ENCODE data around the gene SIDT2.

The SIDT2 gene

DNA sequence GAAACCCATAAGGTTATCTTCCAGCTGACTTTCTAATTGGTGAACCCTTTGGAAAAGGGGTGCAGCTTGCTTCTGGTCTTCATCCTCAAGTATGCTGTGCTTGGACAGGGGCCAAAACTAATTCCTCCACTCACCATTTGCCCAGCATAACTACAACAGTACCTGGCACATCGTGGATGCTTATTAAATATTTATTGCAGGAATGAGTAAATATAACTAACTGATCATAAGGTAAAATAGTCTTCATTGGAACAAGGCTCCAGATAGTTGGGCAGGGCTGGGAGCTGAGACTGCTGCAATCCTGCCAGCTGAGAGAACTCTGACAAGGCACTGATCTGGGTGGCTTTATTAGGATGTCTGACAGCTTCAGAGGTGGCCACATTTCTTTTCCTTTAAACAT lies 2.4 kb upstream of the SIDT2 start:
- Histone ChIP-seq H3K79me2 (no peaks in the 10 kb centered on the region), H3K36me3 (ENCODE audit: control insufficient read depth, insufficient read depth, low read length) (no peaks in the 10 kb centered on the region), H3K4me1 (peaks cover 15% of the 10 kb centered on the region), H3K27ac (no peak overlapping the region), H3K4me2 (ENCODE audit: low read length) (no peak overlapping the region), H3K4me3 (ENCODE audit: low read depth, low read length) (no peak overlapping the region), H3K27me3 (ENCODE audit: control insufficient read depth, insufficient read depth, low read length) (no peaks in the 10 kb centered on the region), H2AFZ (no peak overlapping the region), H3K9ac (no peak overlapping the region), H3K9me3 (ENCODE audit: control insufficient read depth, low read length) (no peaks in the 10 kb centered on the region)
- TF ChIP-seq, protein P1, sequence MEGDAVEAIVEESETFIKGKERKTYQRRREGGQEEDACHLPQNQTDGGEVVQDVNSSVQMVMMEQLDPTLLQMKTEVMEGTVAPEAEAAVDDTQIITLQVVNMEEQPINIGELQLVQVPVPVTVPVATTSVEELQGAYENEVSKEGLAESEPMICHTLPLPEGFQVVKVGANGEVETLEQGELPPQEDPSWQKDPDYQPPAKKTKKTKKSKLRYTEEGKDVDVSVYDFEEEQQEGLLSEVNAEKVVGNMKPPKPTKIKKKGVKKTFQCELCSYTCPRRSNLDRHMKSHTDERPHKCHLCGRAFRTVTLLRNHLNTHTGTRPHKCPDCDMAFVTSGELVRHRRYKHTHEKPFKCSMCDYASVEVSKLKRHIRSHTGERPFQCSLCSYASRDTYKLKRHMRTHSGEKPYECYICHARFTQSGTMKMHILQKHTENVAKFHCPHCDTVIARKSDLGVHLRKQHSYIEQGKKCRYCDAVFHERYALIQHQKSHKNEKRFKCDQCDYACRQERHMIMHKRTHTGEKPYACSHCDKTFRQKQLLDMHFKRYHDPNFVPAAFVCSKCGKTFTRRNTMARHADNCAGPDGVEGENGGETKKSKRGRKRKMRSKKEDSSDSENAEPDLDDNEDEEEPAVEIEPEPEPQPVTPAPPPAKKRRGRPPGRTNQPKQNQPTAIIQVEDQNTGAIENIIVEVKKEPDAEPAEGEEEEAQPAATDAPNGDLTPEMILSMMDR (IDR thresholded peaks at IDR 0.05) = no peak

DNA sequence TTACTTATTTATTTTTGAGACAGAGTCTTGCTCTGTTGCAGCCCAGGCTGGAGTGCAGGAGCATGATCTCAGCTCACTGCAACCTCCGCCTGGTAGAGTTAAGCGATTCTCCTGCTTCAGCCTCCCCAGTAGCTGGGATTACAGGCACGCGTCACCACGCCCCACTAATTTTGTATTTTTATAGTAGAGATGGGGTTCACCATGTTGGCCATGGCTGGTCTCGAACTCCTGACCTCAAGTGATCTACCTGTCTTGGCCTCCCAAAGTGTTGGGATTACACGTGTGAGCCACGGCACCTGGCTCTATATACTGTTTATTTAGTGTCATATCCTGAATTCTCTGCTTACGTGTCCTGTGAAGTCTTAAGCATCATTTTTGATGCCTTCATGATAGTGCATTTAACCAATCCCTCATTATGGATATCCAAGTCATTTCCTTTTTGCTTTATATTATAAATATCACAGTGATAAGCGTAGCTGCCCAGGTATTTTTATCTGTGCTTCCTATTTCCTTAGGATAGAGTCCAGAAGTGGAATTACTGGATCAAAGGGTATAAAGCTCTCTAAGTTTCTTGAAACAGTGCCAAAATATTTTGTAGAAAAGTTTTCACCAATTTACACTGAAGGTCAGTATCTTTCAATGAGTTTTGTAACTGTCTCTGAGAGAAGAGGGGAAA lies 871 bp upstream of the SIDT2 start:
- no peak overlapping the region for H3K9ac ChIP-seq
- H3K27ac ChIP-seq = no peak overlapping the region
- TF ChIP-seq, protein P1 (IDR thresholded peaks at IDR 0.05) = no peak
- H3K4me1 ChIP-seq = peaks cover 15% of the 10 kb centered on the region
- H2AFZ ChIP-seq = peak overlapping the region; percentile 80
- H3K9me3 ChIP-seq (ENCODE audit: control insufficient read depth, low read length) = no peaks in the 10 kb centered on the region
- H3K79me2 ChIP-seq = no peaks in the 10 kb centered on the region
- H3K27me3 ChIP-seq (ENCODE audit: control insufficient read depth, insufficient read depth, low read length) = no peaks in the 10 kb centered on the region
- H3K4me3 ChIP-seq (ENCODE audit: low read depth, low read length) = peak overlapping the region; percentile 38
- no peaks in the 10 kb centered on the region for H3K36me3 ChIP-seq (ENCODE audit: control insufficient read depth, insufficient read depth, low read length)
- H3K4me2 ChIP-seq (ENCODE audit: low read length) = peak overlapping the region; percentile 44

DNA sequence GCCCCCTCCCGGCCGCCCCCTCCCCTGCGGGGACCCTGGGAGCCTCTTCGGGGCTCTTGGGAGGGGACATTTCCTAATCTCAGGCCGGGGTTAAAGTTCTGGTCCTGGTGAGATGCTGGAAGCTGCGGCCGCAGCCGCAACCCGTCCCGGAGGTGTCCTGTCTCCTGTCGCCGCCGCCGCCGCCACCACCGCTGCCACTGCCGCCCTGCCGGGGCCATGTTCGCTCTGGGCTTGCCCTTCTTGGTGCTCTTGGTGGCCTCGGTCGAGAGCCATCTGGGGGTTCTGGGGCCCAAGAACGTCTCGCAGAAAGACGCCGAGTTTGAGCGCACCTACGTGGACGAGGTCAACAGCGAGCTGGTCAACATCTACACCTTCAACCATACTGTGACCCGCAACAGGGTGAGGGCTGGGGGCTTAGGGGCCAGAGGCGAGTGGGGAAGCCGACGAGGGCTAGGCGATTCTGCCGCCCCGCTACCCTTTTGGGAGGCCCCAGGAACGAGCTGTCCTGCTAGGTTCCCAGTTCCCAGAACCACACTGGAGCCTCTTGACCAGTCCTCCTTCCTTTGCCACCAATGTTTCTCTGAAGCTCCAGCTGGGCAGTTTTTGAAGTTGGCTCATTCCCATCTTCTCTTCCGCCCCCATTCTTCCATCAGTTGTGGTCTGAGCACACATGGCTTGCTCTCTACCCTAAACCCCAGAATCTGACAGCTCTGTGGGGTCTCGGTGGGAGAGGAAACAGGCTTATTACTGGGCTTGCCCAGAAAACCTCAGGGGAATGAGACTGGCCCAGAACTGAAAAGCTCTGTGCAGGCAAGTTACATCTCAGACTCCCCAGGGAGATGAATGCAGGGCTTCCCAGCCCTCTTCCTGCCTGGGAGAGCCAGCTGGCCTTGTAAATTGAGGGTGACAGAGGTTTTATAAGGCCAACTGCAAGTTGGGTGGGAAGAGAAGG lies 781 bp downstream of the SIDT2 start:
- no peaks in the 10 kb centered on the region for H3K9me3 ChIP-seq (ENCODE audit: control insufficient read depth, low read length)
- no peaks in the 10 kb centered on the region for H3K79me2 ChIP-seq
- H3K4me1 ChIP-seq = peaks cover 15% of the 10 kb centered on the region
- peak overlapping the region; percentile 64 for H3K27ac ChIP-seq
- TF ChIP-seq, protein P1 (IDR thresholded peaks at IDR 0.05) = no peak
- peak overlapping the region; percentile 82 for H2AFZ ChIP-seq
- peak overlapping the region; percentile 70 for H3K4me2 ChIP-seq (ENCODE audit: low read length)
- no peaks in the 10 kb centered on the region for H3K27me3 ChIP-seq (ENCODE audit: control insufficient read depth, insufficient read depth, low read length)
- H3K36me3 ChIP-seq (ENCODE audit: control insufficient read depth, insufficient read depth, low read length) = no peaks in the 10 kb centered on the region
- peak overlapping the region; percentile 67 for H3K4me3 ChIP-seq (ENCODE audit: low read depth, low read length)
- peak overlapping the region; percentile 11 for H3K9ac ChIP-seq

DNA sequence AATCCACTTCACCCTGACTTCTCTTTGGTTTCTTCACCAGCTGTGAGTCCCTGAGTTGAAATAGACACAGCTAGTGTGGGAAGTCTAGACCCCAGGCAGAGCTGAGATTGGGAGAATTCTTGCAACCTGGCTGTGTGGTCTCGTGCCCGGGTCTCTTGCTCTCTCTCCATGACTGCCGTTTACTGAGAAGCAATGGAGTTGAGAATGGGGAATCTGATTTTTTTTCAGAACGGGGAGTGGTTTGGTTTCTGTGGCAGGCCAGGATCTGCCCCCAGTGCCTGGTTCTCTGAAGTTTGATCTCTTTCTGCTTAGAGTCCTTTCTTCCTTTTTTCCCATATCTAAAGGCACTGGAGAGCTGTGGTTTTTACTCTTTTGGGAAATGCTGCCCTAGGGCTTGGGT lies 1.5 kb downstream of the SIDT2 start:
- Histone ChIP-seq H3K4me3 (ENCODE audit: low read depth, low read length) (peak overlapping the region; percentile 67), H3K27ac (no peak overlapping the region), H3K9me3 (ENCODE audit: control insufficient read depth, low read length) (no peaks in the 10 kb centered on the region)

More for the DNA sequence above, 1.5 kb downstream of the SIDT2 start:
- H3K27me3 ChIP-seq (ENCODE audit: control insufficient read depth, insufficient read depth, low read length) = no peaks in the 10 kb centered on the region
- no peaks in the 10 kb centered on the region for H3K79me2 ChIP-seq
- no peak overlapping the region for H2AFZ ChIP-seq
- peaks cover 15% of the 10 kb centered on the region for H3K4me1 ChIP-seq
- TF ChIP-seq, protein P1 (IDR thresholded peaks at IDR 0.05) = no peak
- H3K36me3 ChIP-seq (ENCODE audit: control insufficient read depth, insufficient read depth, low read length) = no peaks in the 10 kb centered on the region
- no peak overlapping the region for H3K9ac ChIP-seq
- H3K4me2 ChIP-seq (ENCODE audit: low read length) = peak overlapping the region; percentile 70
